ENCODE measurements around the gene IL17C. TPM values are rescaled to one million over a fixed set of nuclear protein-coding genes. Genes with fewer than 3 reads are reported as not detected.

IL17C gene
- total and polyA plus RNA-seq, 9 of the 15 experiments (the other 6 are each of a cell fraction or from before 2014, with no cell fraction given) = not detected

DNA sequence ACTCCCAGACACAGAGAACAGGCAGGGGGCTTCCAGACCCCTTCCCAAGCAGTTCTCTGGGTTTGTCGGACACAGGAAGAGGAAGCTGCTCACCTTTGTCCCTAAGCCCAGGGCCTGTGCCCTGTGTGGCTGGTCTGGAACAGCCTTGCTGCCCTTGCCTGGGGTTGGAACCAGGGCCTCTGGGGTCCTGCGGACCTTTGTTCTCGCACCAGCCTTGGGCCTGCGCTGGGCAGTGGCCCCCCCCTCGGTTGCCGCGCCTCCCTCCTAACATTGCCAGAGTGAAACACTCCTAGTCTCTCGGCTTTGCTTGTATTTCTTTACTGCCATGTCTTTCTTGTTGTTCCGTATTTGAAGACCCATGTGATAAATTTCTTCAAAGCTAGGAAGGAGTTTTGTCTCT lies 8.5 kb upstream of the IL17C start:
- Histone ChIP-seq H3K79me2 (ENCODE audit: control insufficient read depth, insufficient read depth, low read length) (no peaks in the 10 kb centered on the region), H3K9me1 (ENCODE audit: control insufficient read depth, insufficient read depth, low read length) (no peaks in the 10 kb centered on the region), H3K27me3 (ENCODE audit: control insufficient read depth in 2 of 2, insufficient read depth in 2 of 2, low read length in 2 of 2) (no peaks in the 10 kb centered on the region), H3K4me1 (replicated peaks in 1 of 2; ENCODE audit: control insufficient read depth in 2 of 2, insufficient read depth in 2 of 2, low read length in 2 of 2) (peaks cover 19 to 59% of the 10 kb centered on the region in 2 experiments), H3K4me3 (no peak overlapping the region), H3K9me3 (replicated peaks; ENCODE audit: control insufficient read depth, insufficient read depth, low read depth, low read length) (no peaks in the 10 kb centered on the region), H3K9ac (ENCODE audit: insufficient read depth in 1 of 2, low read depth in 2 of 2, low read length in 2 of 2) (peak overlapping the region in 1 of 2 experiments; percentile 73; a peak in 2 of 4 replicates), H3K4me2 (ENCODE audit: insufficient read depth, low read length) (no peak overlapping the region), H3K27ac (ENCODE audit: extremely low read depth, low read depth, low read length) (no peak overlapping the region), H2AFZ (ENCODE audit: low read depth, low read length) (no peak overlapping the region), H4K20me1 (replicated peaks; ENCODE audit: control insufficient read depth, insufficient read depth, low read length) (peaks cover 6% of the 10 kb centered on the region; the same call in 1 of the 2 replicates), H3K36me3 (ENCODE audit: control insufficient read depth, insufficient read depth, low read length) (peaks cover 82% of the 10 kb centered on the region)
- FAIRE-seq (no peak), ATAC-seq (no peak), DNase-seq (ENCODE audit: extremely low read depth in 1 of 4, low spot score in 3 of 4) (no peak)
- CTCF ChIA-PET (ENCODE audit: low intra/inter-chr PET ratio) = no interaction called here
- intact Hi-C loops (cut with micrococcal nuclease) = loop anchor here (5.0 kb wide), 1 partner anchor 57 kb away; the partner anchor contains the start of gene SNAI3
- BruUV-seq (replicated peaks) = no TSS peak
- in situ Hi-C loops (cut with MboI) = no loop called here
- TF ChIP-seq RCOR1 (IDR thresholded peaks at IDR 0.05; ENCODE audit: borderline replicate concordance in 1 of 2, low read depth in 2 of 2, low read length in 2 of 2) = no peak
- no peak for TF ChIP-seq ZBTB1 (CRISPR knock-in tag; IDR thresholded peaks at IDR 0.05; ENCODE audit: borderline replicate concordance, low read depth)
- 82% methylated on average over 9 of the region's 9 CpGs for WGBS (ENCODE audit: insufficient coverage, low coverage, missing lambda C conversion rate)
- POLR2A ChIA-PET = interaction anchor here (0.6 to 2.3 kb wide), 2 partner anchors 9 to 14 kb away, joined by 3 to 12 read pairs; partner anchors contain the start of gene IL17C

DNA sequence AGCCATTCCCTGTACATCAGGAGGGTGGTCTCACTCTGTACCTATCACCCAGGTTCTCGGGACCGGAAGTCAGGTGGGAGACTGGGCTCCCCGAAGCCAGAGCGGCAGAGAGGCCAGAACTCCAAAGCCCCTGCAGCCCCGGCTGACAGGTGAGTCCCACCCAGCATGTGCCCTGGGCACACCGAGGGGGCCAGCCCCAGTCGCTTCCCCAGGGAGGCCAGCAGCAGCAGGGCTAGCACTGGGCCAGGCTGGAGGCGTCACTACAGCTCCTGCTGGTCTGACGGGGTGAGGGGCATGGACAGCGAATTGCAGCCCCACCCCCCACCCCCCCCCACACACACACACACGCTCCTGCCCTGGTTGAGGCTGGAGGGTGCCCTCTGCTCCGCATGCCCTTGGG lies 7.9 kb upstream of the IL17C start:
- Histone ChIP-seq H3K27ac (ENCODE audit: extremely low read depth, low read depth, low read length) (no peak overlapping the region), H2AFZ (ENCODE audit: low read depth, low read length) (no peak overlapping the region), H3K9me1 (ENCODE audit: control insufficient read depth, insufficient read depth, low read length) (no peaks in the 10 kb centered on the region), H3K4me2 (ENCODE audit: insufficient read depth, low read length) (no peak overlapping the region), H3K9me3 (replicated peaks; ENCODE audit: control insufficient read depth, insufficient read depth, low read depth, low read length) (no peaks in the 10 kb centered on the region), H3K27me3 (ENCODE audit: control insufficient read depth in 2 of 2, insufficient read depth in 2 of 2, low read length in 2 of 2) (no peaks in the 10 kb centered on the region), H4K20me1 (replicated peaks; ENCODE audit: control insufficient read depth, insufficient read depth, low read length) (peaks cover 11% of the 10 kb centered on the region; the same call in 1 of the 2 replicates), H3K4me1 (replicated peaks in 1 of 2; ENCODE audit: control insufficient read depth in 2 of 2, insufficient read depth in 2 of 2, low read length in 2 of 2) (peaks cover 25 to 59% of the 10 kb centered on the region in 2 experiments), H3K36me3 (ENCODE audit: control insufficient read depth, insufficient read depth, low read length) (peaks cover 76% of the 10 kb centered on the region), H3K4me3 (no peak overlapping the region), H3K9ac (ENCODE audit: insufficient read depth in 1 of 2, low read depth in 2 of 2, low read length in 2 of 2) (peak overlapping the region in 1 of 2 experiments; percentile 73; a peak in 1 of 4 replicates), H3K79me2 (ENCODE audit: control insufficient read depth, insufficient read depth, low read length) (no peaks in the 10 kb centered on the region)
- ChIA-PET CTCF (ENCODE audit: low intra/inter-chr PET ratio) (no interaction called here), POLR2A (interaction anchor here (0.6 kb wide), 2 partner anchors 8 to 14 kb away, joined by 3 read pairs; no protein-coding TSS in a partner anchor)
- DNase-seq (ENCODE audit: extremely low read depth in 1 of 4, low spot score in 3 of 4) = no peak
- no peak for TF ChIP-seq PHF20 (IDR thresholded peaks at IDR 0.05; ENCODE audit: partially characterized antibody)
- TF ChIP-seq, protein P1, sequence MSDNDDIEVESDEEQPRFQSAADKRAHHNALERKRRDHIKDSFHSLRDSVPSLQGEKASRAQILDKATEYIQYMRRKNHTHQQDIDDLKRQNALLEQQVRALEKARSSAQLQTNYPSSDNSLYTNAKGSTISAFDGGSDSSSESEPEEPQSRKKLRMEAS (CRISPR knock-in tag; IDR thresholded peaks at IDR 0.05) = no peak
- TF ChIP-seq, protein P2, sequence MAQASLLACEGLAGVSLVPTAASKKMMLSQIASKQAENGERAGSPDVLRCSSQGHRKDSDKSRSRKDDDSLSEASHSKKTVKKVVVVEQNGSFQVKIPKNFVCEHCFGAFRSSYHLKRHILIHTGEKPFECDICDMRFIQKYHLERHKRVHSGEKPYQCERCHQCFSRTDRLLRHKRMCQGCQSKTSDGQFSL (CRISPR knock-in tag; IDR thresholded peaks at IDR 0.05) = peak; percentile 80; the same call in 1 of the 2 replicates
- TF ChIP-seq, protein P2 (tag; IDR thresholded peaks at IDR 0.05) = peak in 1 of 2 experiments; percentile 57; a peak in 1 of 4 replicates
- TF ChIP-seq, protein P3, sequence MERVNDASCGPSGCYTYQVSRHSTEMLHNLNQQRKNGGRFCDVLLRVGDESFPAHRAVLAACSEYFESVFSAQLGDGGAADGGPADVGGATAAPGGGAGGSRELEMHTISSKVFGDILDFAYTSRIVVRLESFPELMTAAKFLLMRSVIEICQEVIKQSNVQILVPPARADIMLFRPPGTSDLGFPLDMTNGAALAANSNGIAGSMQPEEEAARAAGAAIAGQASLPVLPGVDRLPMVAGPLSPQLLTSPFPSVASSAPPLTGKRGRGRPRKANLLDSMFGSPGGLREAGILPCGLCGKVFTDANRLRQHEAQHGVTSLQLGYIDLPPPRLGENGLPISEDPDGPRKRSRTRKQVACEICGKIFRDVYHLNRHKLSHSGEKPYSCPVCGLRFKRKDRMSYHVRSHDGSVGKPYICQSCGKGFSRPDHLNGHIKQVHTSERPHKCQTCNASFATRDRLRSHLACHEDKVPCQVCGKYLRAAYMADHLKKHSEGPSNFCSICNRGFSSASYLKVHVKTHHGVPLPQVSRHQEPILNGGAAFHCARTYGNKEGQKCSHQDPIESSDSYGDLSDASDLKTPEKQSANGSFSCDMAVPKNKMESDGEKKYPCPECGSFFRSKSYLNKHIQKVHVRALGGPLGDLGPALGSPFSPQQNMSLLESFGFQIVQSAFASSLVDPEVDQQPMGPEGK (CRISPR knock-in tag; IDR thresholded peaks at IDR 0.05; ENCODE audit: borderline replicate concordance) = no peak
- no peak for FAIRE-seq
- BruUV-seq (replicated peaks) = no TSS peak
- no peak for ATAC-seq
- in situ Hi-C loops (cut with MboI) = no loop called here
- intact Hi-C loops (cut with micrococcal nuclease) = no loop called here
- 91% methylated on average over 7 of the region's 12 CpGs for WGBS (ENCODE audit: insufficient coverage, low coverage, missing lambda C conversion rate)

Measured in K562 (cell line).